T-helper 1 cell treated with Interleukin-12 subunit alpha and Interleukin-12 subunit beta and Interleukin-4 antibody, amounts not matched to agents 30 ng/mL and 1 ng/mL, for 36 hours (primary cell): ENCODE measurements around the gene CCHCR1. TPM values are rescaled to one million over a fixed set of nuclear protein-coding genes. Genes with fewer than 3 reads are reported as not detected.
"Not testable (repeated sequence)": the region's sequence is repeated elsewhere in the genome, so short reads cannot be mapped to it uniquely, and the experiment has no call there.

Experiments used
- intact Hi-C: fragments of 100-400 bp; cut with micrococcal nuclease; formaldehyde crosslinking; loops from one replicate; pipeline ENCODE4 v1.15.1; 2024
- total RNA-seq: library from RNA; stranded (reverse); gene quantifications from 2 replicates; pipeline ENCODE4 v1.2.3, GENCODE V29; 2022

CCHCR1 gene
- total RNA-seq = 36.5 and 42.4 TPM in 2 replicates

- intact Hi-C loops = loop anchor here (1.0 to 10.0 kb wide), 16 partner anchors 20 to 1091 kb away; partner anchors contain the start of genes C6orf136, DXO, HLA-C and MDC1
Measured at GRCh38 chr6:31157513-31158139, at the start of gene CCHCR1. CCHCR1 (minus strand) TSS chr6:31157802; CDS start chr6:31157600, 202 bp downstream.

GRCh38 chr6:31205638-31206037, 48.0 kb upstream of the CCHCR1 start:
- intact Hi-C loops = loop anchor here (1.0 kb wide), 1 partner anchor 8 kb away; no protein-coding TSS in a partner anchor

- intact Hi-C loops = loop anchor here (1.0 to 5.0 kb wide), 8 partner anchors 68 to 878 kb away; partner anchors contain the start of genes ABCF1, BAG6, HLA-B and HLA-C
Measured at GRCh38 chr6:31204751-31205145, 47.1 kb upstream of the CCHCR1 start.

- intact Hi-C loops = loop anchor here (1.0 to 5.0 kb wide), 6 partner anchors 45 to 631 kb away; partner anchors contain the start of genes ABCF1, BAG6, MRPS18B and PPP1R10
Measured at GRCh38 chr6:31203345-31203979, 45.9 kb upstream of the CCHCR1 start.

GRCh38 chr6:31202259-31203166, 44.9 kb upstream of the CCHCR1 start:
- intact Hi-C loops = loop anchor here (1.0 to 5.0 kb wide), 6 partner anchors 44 to 630 kb away; partner anchors contain the start of genes ABCF1, BAG6, MRPS18B and PPP1R10

GRCh38 chr6:31199105-31199452, 41.5 kb upstream of the CCHCR1 start:
- intact Hi-C loops = loop anchor here (5.0 kb wide), 2 partner anchors 642 to 933 kb away; partner anchors contain the start of genes FKBPL, GNL1 and PRR3

GRCh38 chr6:31197559-31198305, 40.1 kb upstream of the CCHCR1 start:
- intact Hi-C loops = loop anchor here (1.0 to 5.0 kb wide), 15 partner anchors 9 to 998 kb away; partner anchors contain the start of genes FKBPL, GNL1, HLA-B and HLA-C

- intact Hi-C loops = loop anchor here (1.0 to 5.0 kb wide), 15 partner anchors 10 to 999 kb away; partner anchors contain the start of genes FKBPL, GNL1, HLA-B and HLA-C
Measured at GRCh38 chr6:31196251-31197022, 38.8 kb upstream of the CCHCR1 start.

- intact Hi-C loops = loop anchor here (5.0 kb wide), 2 partner anchors 638 to 937 kb away; partner anchors contain the start of genes FKBPL, GNL1 and PRR3
Measured at GRCh38 chr6:31195308-31195979, 37.8 kb upstream of the CCHCR1 start.

GRCh38 chr6:31194061-31194834, 36.6 kb upstream of the CCHCR1 start:
- intact Hi-C loops = no loop called here

- intact Hi-C loops = loop anchor here (2.0 kb wide), 1 partner anchor 64 kb away; no protein-coding TSS in a partner anchor
Measured at GRCh38 chr6:31193206-31193605, 35.6 kb upstream of the CCHCR1 start.

GRCh38 chr6:31192431-31193105, 35.0 kb upstream of the CCHCR1 start:
- intact Hi-C loops = loop anchor here (1.0 to 2.0 kb wide), 3 partner anchors 34 to 64 kb away; partner anchors contain the start of gene TCF19

- intact Hi-C loops = no loop called here
Measured at GRCh38 chr6:31190488-31190887, 32.9 kb upstream of the CCHCR1 start.

GRCh38 chr6:31189223-31189622, 31.6 kb upstream of the CCHCR1 start:
- intact Hi-C loops = not testable (repeated sequence)

GRCh38 chr6:31187780-31188194, 30.2 kb upstream of the CCHCR1 start:
- intact Hi-C loops = no loop called here

GRCh38 chr6:31186052-31186734, 28.6 kb upstream of the CCHCR1 start:
- intact Hi-C loops = no loop called here

- intact Hi-C loops = not testable (repeated sequence)
Measured at GRCh38 chr6:31185695-31186051, 28.1 kb upstream of the CCHCR1 start.
